Keratinocyte (primary cell): ENCODE measurements around the gene ZNF646.

Experiments used
- CTCF ChIP-seq, 3 experiments: IDR thresholded peaks in 1 of 3; conservative IDR thresholded peaks in 1 of 3; optimal IDR thresholded peaks in 1 of 3; 2 replicates in 2 of 3; 3 replicates in 1 of 3; pipeline versions ENCODE3 to v1.5.1; 2011; ENCODE audit warnings: low read length in 3 of 3, mild to moderate bottlenecking in 3 of 3, moderate library complexity in 2 of 3, control low read depth in 1 of 3, inconsistent platforms in 1 of 3; ENCODE audit not compliant: insufficient read depth in 2 of 3; ENCODE audit errors: extremely low read depth in 1 of 3
- EZH2 ChIP-seq: IDR thresholded peaks from one replicate; pipeline ENCODE4 v1.6.1; 2012; ENCODE audit warnings: inconsistent platforms, mild to moderate bottlenecking, low read length, moderate library complexity

DNA sequence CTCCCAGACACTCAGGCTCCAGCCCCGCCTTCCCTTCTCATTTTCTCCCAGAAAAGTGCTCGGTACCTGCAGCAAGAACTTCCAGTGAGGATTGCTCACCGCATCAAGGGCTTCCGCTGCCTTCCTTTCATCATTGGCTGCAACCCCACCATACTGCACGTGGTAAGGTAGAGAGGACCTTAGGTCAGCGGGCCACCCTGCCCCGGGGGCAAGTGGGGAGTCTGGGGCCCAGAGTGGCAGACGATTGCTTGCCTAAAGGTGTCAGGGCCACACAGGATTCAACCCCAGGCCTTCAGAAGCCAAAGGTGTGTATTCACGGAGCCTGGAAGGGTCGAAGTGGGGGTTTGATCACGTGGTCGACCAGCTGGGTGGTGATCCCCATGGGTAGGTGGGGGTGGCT is 35.4 kb downstream of the ZNF646 start:
- TF ChIP-seq CTCF (optimal IDR thresholded peaks at IDR 0.05 in 1 of 3, IDR thresholded peaks at IDR 0.05 in 1 of 3, conservative IDR thresholded peaks at IDR 0.05 in 1 of 3; ENCODE audit: extremely low read depth in 1 of 3, insufficient read depth in 2 of 3, low read length in 3 of 3) (no peak), EZH2 (no peak)
